KG1 (cell line): ENCODE results near the gene DYNLT1.
"Not testable (repeated sequence)": the region's sequence is repeated elsewhere in the genome, so short reads cannot be mapped to it uniquely, and the experiment has no call there.

ENCODE experiments used
- DNase-seq: peaks from one replicate; lab custom pipeline; 2025; lab: John Stamatoyannopoulos, UW

The DYNLT1 gene

DNA sequence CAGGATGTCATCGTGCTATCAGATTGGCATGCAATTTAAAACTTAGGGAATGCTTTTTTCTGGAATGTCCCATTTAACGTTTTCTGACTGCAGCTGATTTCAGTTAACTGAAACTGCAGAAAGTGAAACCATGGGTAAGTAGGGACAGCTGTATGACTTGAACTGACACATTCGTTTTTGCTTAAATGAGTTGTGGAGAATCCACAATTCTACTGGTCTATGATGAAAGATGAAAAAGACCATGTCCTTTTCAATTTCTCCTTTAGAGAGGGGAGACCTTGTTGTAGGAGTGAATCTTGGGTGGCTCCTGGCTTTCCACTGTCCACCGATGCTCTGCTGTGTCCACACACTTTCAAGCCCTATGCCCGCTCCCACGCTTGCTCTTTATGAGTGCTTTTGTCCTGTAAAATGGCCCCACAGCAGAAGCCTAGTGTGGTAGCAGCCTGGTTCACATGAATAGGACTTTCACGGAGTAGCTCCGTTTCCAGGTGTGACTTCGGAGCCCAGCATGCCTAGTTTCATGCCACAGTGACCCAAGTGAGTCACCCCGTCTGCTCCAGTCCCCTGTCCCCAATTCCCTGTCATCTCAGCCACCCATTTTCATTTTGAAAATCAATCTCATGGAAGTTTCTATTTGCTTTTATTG is 21.9 kb downstream of the DYNLT1 start:
- no peak for DNase-seq

DNA sequence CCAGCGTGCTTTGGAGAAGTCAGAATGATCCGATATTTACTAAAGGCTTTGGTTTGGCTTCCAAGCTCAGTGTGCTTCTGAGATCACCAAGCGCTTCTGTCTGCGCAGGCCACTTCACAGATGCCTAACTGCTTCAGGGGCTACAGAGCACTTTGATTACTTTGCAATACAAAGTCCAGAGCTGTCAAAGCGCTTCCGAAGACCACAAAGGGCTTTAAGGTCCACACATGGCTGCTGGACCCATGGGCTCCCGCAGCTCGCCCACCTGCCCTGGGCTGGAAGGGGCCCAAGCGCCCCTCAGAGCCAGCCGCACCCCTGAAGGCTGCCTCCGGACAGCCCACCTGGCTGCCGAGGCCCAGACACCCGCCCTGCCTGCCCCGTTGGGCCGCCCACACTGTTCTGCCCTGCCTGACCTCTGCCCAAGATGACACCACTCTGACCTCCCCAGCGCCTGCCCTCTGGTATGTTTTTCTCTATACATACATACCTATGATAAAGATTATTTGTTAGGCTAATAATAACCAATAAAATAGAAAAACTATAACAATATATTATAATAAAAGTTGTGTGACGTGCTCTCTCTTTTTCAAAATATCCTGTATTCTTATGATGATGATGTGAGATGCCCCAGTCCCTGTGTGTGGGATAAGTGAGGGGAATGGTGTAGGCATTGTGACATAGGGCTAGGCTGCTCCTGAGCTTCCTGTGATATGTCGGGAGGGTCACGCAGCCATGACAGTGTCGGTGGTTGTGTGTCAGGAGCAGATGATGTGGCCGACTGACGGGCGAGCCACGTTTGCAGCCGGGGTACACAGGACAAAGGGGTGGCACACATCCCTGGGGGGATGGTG is 22.6 kb downstream of the DYNLT1 start:
- no peak for DNase-seq

DNA sequence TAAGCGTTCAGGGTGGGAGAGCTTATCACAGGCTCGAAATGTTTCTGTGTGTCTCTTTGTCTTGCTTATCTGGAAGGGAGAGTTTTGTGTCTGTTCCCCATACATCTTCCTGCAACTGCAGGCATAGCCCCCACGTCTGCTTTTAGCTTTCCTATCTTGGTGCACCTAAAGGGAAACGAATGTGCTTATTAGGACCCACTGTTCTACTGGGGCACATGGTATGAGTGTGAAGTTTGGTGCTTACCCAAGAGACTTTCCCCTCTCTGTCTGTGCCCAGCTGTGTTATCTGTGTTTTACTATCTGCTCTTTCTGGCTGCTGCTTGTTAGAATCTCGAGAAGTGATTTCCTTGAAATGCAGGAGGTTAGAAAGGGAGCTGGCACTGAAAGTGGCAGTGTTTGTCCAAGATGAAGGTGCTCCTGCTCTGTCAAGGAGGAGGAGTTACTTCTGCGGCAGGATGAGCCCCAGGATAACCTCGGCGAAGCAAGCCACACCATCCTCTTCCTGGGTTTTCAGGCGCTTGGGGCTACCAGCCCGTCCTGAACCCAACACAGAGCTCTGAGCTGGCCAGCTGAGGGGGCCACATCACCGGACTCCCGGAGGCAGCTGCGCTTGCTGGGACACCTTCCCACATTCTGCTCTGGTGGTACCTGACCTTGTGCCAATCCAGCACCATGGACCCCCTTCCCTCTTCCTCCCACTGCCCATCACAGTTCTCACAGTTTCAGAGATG is 23.4 kb downstream of the DYNLT1 start:
- DNase-seq: no peak

DNA sequence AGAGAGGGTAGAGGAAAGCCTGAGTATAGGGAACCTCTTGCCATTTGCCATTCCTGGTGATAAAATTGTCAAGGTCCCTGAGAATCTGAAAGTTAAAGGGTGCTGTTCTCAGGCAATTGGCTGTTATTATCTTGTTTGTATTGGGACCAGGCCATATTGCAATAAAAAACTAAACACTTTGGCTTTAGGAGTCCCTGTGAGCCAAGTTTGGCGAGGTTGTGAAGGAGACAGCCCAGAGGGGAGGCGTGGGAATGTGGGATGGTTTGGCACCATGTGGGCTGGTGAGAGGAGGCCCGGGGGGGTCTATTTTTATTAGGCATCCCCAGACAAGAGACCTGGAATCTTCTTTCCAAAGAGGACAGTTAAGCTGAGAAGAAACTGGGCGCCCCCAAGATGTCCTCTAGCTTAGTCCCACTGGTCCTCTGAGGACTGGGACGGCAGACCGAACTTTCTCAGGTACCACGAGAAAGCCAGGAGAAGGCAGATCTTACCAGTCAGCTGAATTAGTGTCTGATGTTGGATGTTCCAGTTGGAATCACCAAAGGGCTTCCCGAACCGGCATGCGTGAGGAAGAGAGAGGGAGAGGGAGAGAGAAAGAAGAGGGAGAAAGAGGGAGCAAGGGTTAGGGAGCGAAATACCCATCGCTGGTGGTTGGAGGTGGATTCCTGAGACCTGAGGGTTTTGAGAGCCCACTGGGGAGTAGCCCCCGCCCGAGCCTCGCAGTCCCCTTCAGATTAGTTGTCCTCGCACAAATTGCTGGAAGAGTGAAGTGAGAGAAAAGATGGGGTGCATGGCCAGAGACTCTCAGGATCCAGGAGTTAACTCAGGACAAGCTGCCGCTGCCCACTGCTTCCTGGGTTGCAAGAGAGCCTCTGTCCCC is 24.4 kb downstream of the DYNLT1 start:
- no peak for DNase-seq

DNA sequence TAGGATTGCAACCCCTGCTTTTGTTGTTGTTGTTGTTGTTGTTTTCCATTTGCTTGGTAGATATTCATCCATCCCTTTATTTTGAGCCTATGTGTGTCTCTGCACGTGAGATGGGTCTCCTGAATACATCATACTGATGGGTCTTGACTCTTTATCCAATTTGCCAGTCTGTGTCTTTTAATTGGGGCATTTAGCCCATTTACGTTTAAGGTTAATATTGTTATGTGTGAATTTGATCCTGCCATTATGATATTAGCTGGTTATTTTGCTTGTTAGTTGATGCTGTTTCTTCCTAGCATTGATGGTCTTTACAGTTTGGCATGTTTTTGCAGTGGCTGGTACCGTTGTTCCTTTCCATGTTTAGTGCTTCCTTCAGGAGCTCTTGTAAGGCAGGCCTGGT is 26.3 kb downstream of the DYNLT1 start:
- not testable (repeated sequence) for DNase-seq

DNA sequence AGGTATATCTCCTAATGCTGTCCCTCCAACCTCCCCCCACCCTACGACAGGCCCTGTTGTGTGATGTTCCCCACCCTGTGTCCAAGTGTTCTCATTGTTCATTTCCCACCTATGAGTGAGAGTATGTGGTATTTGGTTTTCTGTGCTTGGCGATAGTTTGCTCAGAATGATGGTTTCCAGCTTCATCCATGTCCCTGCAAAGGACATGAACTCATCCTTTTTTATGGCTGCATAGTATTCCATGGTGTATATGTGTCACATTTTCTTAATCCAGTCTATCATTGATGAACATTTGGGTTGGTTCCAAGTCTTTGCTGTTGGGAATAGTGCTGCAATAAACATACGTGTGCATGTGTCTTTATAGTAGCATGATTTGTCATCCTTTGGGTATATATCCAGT is 29.9 kb downstream of the DYNLT1 start:
- DNase-seq: not testable (repeated sequence)

DNA sequence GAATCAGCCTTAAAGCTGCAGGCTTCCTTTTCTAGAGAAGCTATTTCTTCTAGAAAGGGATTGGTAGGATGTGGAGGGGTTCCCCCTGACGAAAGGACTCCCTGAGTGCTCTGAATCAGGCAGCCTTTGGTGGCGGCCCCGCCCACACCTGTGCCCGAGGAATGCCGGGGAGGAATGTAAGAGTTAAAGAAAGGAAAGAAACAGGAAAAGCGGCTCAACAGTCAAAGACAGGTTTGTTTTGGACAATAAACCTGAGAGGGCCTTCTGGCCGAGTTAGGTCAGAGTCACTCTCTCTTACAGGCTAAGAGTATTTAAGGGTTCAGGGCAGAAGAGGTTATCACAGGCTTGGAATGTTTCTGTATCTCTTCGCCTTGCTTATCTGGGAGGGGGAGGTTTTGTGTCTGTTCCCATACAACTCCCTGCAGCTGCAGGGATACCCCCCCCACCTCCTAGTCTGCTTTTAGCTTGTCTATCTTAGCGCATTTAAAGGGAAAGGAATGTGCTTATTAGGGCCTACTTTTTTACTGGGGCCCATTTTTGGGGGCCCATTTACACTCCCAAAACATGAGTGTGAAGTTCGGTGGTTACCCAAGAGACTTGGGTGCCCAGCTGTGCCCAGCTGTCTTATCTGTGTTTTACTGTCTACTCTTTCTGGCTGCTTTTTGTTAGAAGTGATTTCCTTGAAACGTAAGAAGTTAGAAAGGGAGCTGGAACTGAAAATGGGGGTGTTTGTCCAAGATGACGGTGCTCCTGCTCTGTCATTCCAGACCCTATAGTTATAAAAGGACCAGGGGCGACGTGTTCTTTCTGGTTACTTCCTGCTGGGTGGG is 32.8 kb downstream of the DYNLT1 start:
- DNase-seq: no peak

DNA sequence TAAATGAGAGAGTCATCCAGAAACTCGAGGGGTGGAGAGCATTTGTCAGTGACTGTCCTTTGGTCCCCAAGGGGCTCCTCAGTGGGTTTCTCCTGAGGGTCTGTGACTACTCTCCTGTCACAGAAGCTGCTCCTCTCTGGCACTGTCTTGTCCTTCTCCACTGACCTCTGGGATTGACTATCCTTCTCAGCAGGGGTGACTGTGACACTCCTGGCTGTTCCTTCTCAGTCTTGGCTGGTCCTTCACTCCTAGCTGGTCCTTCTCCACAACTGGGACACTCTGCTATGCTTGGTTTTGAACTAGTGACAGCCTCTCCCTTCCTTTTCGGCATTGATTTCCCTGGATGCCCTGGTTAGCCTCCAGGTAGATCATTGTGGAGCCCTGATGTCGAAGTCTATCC is 33.5 kb downstream of the DYNLT1 start:
- no peak for DNase-seq

DNA sequence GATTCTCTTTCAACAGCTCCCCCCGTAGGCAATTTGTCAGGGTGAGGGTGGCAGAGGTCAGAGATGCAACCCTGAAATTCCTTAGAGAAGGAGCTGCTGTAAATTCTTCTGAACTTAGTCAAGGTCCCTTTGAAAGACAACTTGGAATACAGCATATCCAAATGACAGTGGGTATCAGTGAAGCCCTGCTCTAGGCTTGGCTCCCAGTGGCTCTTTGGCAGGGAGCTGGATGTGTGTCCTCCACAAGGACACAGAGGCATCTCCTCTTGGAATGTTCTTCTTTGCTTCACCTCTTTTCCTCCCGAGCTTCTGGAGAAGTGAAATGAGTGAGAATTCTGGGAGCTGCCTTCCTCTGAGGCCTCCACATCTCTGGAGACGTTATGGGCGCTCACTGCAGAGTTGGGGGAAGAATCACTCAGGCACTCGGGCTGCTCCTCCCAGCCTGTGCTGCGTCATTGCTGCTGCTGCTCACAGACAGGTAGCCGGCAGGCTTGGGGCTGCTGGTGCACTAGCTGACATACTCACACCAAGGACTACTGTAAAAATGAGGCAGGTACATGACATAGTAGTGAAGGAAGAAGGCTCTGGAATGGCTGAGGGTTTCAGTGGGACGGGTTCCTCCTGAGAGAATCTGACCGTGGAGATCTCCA is 34.1 kb downstream of the DYNLT1 start:
- DNase-seq: no peak

DNA sequence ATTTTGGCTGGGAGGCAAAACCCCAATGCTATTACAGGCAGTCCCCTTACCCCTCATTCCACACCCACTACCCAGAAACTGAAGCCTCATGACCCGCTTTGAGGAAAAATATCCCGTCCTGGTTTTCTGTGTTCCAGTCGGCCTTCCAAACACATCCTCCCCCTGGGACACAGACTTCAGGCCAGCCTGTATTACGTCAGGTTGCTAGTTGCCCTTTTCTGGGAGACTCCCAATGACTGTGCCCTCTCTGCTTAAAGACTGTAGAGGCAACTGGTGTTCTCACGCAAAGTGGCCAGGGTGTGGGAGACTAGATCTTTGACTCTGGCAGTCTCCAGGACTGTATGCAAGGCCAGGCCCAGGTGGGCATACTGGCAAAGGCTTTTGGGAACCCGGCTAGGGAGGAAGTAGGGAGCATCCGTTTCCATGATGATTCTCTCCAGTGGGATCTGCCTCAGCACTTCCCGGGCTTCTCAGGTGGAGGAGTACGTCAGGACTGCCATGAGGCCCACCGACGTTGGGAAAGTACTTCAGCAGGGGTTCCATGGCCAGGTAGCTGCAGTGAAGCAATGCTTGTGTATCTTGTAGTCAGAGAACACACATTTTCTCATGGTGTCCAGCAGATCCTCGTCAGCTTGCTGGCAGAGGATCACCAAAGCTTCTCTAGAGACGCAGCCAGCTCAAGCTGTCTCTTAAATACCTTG is 34.9 kb downstream of the DYNLT1 start:
- no peak for DNase-seq

DNA sequence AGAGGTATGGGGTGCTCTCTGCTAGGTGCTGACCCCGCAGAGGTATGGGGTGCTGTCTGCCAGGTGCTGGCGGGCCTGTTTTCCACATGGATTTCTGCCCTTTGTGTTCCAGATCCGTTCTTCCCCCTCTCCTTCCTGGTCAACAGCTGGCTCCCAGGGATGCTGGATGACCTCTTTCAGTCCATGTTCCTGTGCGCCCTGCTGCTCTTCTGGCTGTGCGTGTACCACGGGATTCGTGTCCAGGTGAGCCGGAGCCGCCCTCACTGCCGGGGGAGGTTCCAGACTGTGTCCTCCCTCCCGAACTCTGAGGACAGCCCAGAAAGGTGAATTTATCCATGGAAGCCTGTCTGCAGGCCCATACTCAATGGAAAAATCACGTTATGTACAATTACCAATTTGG is 36.3 kb downstream of the DYNLT1 start:
- no peak for DNase-seq

DNA sequence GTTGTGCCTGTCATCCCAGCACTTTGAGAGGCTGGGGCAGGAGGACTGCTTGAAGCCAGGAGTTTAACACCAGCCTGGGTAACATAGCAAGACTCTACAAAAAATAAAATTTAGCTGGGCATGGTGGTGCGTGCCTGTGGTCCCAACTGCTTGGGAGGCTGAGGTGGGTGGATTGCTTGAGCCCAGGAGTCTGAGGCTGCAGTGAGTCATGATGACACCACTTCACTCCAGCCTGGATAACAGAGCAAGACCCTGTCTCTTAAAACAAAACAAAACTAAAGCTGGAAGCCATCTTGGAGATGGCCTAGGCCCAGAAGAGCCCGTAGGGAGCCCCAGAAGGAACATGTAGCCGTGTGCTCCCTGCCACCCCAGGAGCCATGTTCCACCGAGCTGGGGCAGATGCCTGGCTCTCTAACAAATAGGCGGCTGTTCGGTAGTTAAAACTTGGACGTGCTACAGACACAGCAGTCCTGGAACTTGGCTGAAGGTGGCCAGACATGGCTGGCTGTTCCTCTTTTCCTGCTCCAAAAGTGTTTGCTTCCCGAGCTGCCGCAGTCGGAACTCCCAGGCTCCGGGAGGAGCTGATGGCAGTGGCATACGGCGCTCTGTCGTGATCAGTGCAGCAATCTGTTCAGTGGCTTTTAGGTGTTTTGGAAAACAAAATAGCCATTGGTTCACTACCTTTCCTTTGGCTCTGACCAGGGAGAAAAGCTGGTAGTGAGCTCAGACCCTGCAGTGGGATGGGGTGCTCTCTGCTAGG is 37.0 kb downstream of the DYNLT1 start:
- DNase-seq: no peak

DNA sequence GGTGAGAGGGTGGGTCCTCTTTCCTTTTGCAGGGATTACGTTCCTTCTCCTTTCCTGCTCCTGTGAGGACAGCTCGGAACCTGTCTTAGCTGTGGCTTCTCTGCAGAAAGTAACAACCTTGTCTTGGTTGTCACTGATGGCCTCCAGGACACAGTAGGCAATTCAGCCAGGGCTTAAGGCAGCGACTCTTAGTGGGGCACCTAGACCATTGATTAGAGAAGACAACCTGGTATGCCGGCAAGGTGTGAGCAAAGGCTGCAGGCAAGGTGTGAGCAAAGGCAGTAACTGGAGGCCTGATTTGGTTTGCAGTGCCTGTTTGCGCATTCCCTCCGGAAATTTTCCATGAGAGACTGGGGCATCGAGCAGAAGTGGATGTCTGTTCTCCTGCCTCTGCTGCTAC is 37.6 kb downstream of the DYNLT1 start:
- DNase-seq: no peak

DNA sequence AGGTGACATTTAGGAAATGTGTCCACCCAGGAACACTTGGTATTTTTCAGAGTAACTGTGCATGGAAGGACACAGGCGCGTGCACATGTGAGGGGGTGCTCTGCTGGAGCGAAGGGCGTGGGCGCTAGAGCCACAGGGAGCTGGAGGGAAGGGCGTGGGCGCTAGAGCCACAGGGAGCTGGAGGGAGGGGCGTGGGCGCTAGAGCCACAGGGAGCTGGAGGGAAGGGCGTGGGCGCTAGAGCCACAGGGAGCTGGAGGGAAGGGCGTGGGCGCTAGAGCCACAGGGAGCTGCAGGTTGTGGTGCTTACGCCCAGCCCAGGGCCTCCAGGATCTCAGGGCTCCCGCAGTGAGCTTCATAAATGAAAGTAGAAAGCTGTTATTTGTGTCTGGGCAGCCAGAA is 38.5 kb downstream of the DYNLT1 start:
- DNase-seq: not testable (repeated sequence)

DNA sequence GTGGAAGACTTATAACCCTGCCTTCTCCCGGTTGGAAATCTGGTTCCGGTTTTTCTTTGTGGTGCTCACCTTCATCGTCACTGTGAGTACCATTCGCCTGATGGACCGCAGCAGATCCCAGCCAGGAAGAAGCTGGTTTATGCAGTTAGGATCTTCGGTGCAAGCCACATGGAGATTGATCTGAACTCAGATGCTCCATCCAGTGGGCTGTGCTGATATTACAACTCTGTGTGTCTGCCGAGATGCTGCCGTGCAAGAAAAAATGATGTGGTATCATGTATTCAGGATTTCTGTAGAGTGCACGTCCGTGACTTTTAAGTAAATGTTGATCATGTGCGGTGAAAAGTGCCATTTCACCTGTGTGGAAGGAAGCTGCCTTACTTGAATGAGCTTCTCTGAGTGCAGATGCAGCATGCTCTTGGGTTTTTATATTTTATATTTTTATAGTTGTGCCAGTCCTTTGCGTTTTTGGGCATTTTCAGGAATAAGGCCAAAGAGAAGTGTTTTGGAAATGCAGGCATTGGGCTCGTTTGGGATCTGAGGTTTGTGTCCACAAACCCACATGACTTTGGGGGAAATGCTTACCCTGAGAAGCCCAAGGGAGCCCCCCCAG is 39.2 kb downstream of the DYNLT1 start:
- no peak for DNase-seq

DNA sequence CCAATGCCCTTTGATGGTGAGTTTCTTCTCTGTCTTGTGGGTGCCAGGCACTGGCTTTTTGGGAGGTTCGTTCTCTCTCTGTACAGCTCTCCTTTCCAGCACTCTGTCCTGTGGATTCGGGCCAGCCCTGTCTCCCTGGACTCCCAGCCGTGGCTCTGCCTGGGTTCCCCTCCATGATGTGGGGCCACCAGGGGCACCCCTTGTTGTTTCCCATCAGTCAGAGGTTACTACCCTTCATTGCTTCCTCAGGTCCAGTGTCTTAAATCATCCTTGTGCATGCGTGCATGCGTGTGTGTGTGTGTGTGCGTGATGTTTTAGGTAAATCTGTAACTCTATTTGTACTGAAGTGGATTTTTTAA is 40.5 kb downstream of the DYNLT1 start:
- DNase-seq: no peak

DNA sequence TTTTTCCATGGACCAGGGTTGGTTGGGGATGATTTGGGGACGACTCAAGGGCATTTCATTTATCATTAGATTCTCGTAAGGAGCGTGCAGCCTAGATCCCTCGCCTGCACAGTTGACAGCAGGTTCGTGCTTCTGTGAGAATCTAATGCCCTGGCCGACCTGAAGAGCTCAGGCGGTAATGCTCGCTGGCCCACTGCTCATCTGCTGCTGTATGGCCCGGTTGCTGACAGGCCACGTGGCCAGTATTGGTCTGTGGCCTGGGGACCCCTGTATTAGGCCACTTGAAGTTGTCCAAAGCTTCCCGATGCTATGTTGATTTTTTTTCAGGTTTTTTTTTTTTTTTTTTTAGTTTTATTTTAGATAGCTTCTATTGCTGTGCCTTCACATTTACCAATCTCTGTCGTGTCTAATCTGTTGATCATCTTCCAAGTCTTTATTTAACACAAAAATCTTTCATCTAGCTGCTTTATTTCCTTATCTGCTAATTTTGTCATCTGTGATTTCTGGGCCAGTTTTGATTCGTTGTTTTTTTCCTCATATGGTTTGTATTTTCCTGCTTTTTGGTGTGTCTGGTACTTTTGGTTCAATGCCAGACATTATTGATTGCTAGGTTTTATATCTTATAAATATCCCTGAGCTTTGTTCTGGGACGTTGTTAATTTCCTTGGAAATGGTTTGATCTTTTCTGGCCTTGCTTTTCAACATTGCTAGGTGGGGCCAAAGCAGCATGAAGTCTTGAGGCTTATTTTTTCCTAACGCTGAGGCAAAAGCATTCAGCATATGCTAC is 41.1 kb downstream of the DYNLT1 start:
- DNase-seq: no peak

DNA sequence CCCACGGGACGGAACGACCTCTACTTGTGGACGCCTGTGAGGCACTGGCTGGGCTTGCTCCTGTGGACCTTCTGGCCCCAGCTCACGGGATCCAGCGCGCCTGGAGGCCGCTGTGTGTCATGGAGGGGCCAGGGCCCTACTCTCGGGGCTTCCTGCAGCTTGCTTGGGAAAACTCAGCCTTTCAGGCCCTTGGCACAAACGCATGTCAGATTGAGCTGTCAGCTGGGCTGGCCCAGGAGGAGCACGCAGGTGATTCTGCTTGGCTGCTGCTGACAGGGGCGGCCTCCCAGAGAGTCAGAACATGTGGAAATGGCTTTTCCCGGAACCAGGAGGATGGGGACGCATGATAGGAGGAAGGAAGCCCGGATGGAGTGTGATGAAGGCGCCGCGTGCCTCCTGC is 44.9 kb downstream of the DYNLT1 start:
- DNase-seq: no peak
